ENCODE measurements around the gene NUAK2.
"Not testable (repeated sequence)": the region's sequence is repeated elsewhere in the genome, so short reads cannot be mapped to it uniquely, and the experiment has no call there.

Gene NUAK2

GRCh38 chr1:205321162-205321958 lies at the start of gene NUAK2:
TSS of gene NUAK2 (minus strand) at chr1:205321745. CDS start at chr1:205321628, 117 bp downstream.
- DNase-seq, result peak; percentile 100
- TF ChIP-seq CTCF (IDR thresholded peaks at IDR 0.05; ENCODE audit: low read depth, low read length), result peak; percentile 69
- no peaks in the 10 kb centered on the region for H3K36me3 ChIP-seq
- H3K27ac ChIP-seq, result peak within 1 kb of the TSS; percentile 56
- peak within 1 kb of the TSS; percentile 69 for H3K4me3 ChIP-seq (ENCODE audit: low read depth, low read length)
- H3K27me3 ChIP-seq (ENCODE audit: insufficient read depth, low read depth, severe bottlenecking), result no peaks in the 10 kb centered on the region
- no peaks in the 10 kb centered on the region for H3K9me3 ChIP-seq (ENCODE audit: severe bottlenecking)

GRCh38 chr1:205370780-205371179 lies 49.2 kb upstream of the NUAK2 start:
- no peak overlapping the region for H3K27ac ChIP-seq
- H3K36me3 ChIP-seq, result no peaks in the 10 kb centered on the region
- no peak overlapping the region for H3K4me3 ChIP-seq (ENCODE audit: low read depth, low read length)
- H3K27me3 ChIP-seq (ENCODE audit: insufficient read depth, low read depth, severe bottlenecking), result no peaks in the 10 kb centered on the region
- no peaks in the 10 kb centered on the region for H3K9me3 ChIP-seq (ENCODE audit: severe bottlenecking)
- TF ChIP-seq CTCF (IDR thresholded peaks at IDR 0.05; ENCODE audit: low read depth, low read length), result no peak
- no peak for DNase-seq

- no peak for TF ChIP-seq CTCF (IDR thresholded peaks at IDR 0.05; ENCODE audit: low read depth, low read length)
- Histone ChIP-seq H3K4me3 (ENCODE audit: low read depth, low read length) (no peak overlapping the region), H3K27ac (no peak overlapping the region), H3K36me3 (no peaks in the 10 kb centered on the region), H3K9me3 (ENCODE audit: severe bottlenecking) (no peaks in the 10 kb centered on the region), H3K27me3 (ENCODE audit: insufficient read depth, low read depth, severe bottlenecking) (no peaks in the 10 kb centered on the region)
- no peak for DNase-seq
Measured at GRCh38 chr1:205369701-205370123, 48.2 kb upstream of the NUAK2 start.

GRCh38 chr1:205368478-205368877 lies 46.9 kb upstream of the NUAK2 start:
- no peaks in the 10 kb centered on the region for H3K27me3 ChIP-seq (ENCODE audit: insufficient read depth, low read depth, severe bottlenecking)
- no peaks in the 10 kb centered on the region for H3K36me3 ChIP-seq
- H3K9me3 ChIP-seq (ENCODE audit: severe bottlenecking), result no peaks in the 10 kb centered on the region
- no peak for DNase-seq
- no peak for TF ChIP-seq CTCF (IDR thresholded peaks at IDR 0.05; ENCODE audit: low read depth, low read length)
- no peak overlapping the region for H3K27ac ChIP-seq
- H3K4me3 ChIP-seq (ENCODE audit: low read depth, low read length), result no peak overlapping the region

GRCh38 chr1:205365945-205366463 lies 44.5 kb upstream of the NUAK2 start:
- Histone ChIP-seq H3K9me3 (ENCODE audit: severe bottlenecking) (no peaks in the 10 kb centered on the region), H3K4me3 (ENCODE audit: low read depth, low read length) (no peak overlapping the region), H3K36me3 (no peaks in the 10 kb centered on the region), H3K27me3 (ENCODE audit: insufficient read depth, low read depth, severe bottlenecking) (no peaks in the 10 kb centered on the region), H3K27ac (peak overlapping the region; percentile 6)
- no peak for TF ChIP-seq CTCF (IDR thresholded peaks at IDR 0.05; ENCODE audit: low read depth, low read length)
- DNase-seq, result no peak

- not testable (repeated sequence) for DNase-seq; H3K4me3 ChIP-seq (ENCODE audit: low read depth, low read length); H3K36me3 ChIP-seq; H3K27ac ChIP-seq; H3K27me3 ChIP-seq (ENCODE audit: insufficient read depth, low read depth, severe bottlenecking); H3K9me3 ChIP-seq (ENCODE audit: severe bottlenecking)
Measured at GRCh38 chr1:205365086-205365485, 43.5 kb upstream of the NUAK2 start.
